Erythroblast (primary cell): ENCODE data around the gene SLC45A3.
"Not testable (repeated sequence)": the region's sequence is repeated elsewhere in the genome, so short reads cannot be mapped to it uniquely, and the experiment has no call there.

Experiments
- DNase-seq, 2 experiments: peaks; one replicate each; lab custom pipeline; 2025; lab: John Stamatoyannopoulos, UW
- GATA1 ChIP-seq: IDR thresholded peaks from 2 replicates; pipeline ENCODE4 v1.6.1; 2011; ENCODE audit warnings: low read depth, mild to moderate bottlenecking, control low read depth, low read length, moderate library complexity
- POLR2A ChIP-seq: IDR thresholded peaks from 2 replicates; pipeline ENCODE4 v1.6.1; 2011; ENCODE audit warnings: mild to moderate bottlenecking, low read length

SLC45A3 gene

GRCh38 chr1:205658943-205659581, 21.2 kb downstream of the SLC45A3 start:
- TF ChIP-seq POLR2A: no peak
- TF ChIP-seq GATA1: no peak
- peak; percentile 75 to 84 for DNase-seq

GRCh38 chr1:205656236-205656635, 24.1 kb downstream of the SLC45A3 start:
- TF ChIP-seq GATA1 (no peak), POLR2A (no peak)
- no peak for DNase-seq

GRCh38 chr1:205652984-205653383, 27.3 kb downstream of the SLC45A3 start:
- no peak for DNase-seq
- TF ChIP-seq POLR2A (no peak), GATA1 (no peak)

- no peak for DNase-seq
- TF ChIP-seq POLR2A (no peak), GATA1 (no peak)
Observed at GRCh38 chr1:205650241-205650640, 30.1 kb downstream of the SLC45A3 start.

- no peak for TF ChIP-seq GATA1
- TF ChIP-seq POLR2A: no peak
- no peak for DNase-seq
Observed at GRCh38 chr1:205645519-205645918, 34.8 kb downstream of the SLC45A3 start.

- no peak for TF ChIP-seq POLR2A
- TF ChIP-seq GATA1: no peak
- DNase-seq: no peak
Observed at GRCh38 chr1:205642679-205643307, 37.5 kb downstream of the SLC45A3 start.

- TF ChIP-seq GATA1 (no peak), POLR2A (no peak)
- DNase-seq: no peak
Observed at GRCh38 chr1:205639567-205639966, 40.7 kb downstream of the SLC45A3 start.

GRCh38 chr1:205637854-205638468, 42.3 kb downstream of the SLC45A3 start:
- TF ChIP-seq GATA1 (no peak), POLR2A (no peak)
- DNase-seq: no peak

GRCh38 chr1:205636732-205637131, 43.6 kb downstream of the SLC45A3 start:
- TF ChIP-seq POLR2A: no peak
- no peak for DNase-seq

- DNase-seq: not testable (repeated sequence)
Observed at GRCh38 chr1:205636138-205636530, 44.2 kb downstream of the SLC45A3 start.

GRCh38 chr1:205633421-205633976, 46.8 kb downstream of the SLC45A3 start:
- no peak for DNase-seq
- no peak for TF ChIP-seq POLR2A
- TF ChIP-seq GATA1: no peak

GRCh38 chr1:205632669-205633169, 47.6 kb downstream of the SLC45A3 start:
- DNase-seq: peak in 1 of 2 experiments; percentile 49

GRCh38 chr1:205631768-205632668, 48.3 kb downstream of the SLC45A3 start, which contains the start of gene ELK4:
Gene ELK4, minus strand, starts transcription at chr1:205632011. Its CDS starts 8,129 bp downstream, at chr1:205623882.
- peak; percentile 88 for TF ChIP-seq POLR2A
- no peak for TF ChIP-seq GATA1
- DNase-seq: peak; percentile 99

More at GRCh38 chr1:205632669-205633169, 47.6 kb downstream of the SLC45A3 start:
- TF ChIP-seq POLR2A: no peak
- no peak for TF ChIP-seq GATA1
